Vagina (tissue), 2 donors: ENCODE results near the gene SCRN1. TPM values are rescaled to one million over a fixed set of nuclear protein-coding genes. Genes with fewer than 3 reads are reported as not detected.

Experiments used
- DNase-seq, 2 donors: peaks; one replicate each; pipeline ENCODE4 v3.0.0-alpha.2; 2017; ENCODE audit errors: extremely low spot score in 2 of 2
- H3K27ac ChIP-seq: fragments of 200-600 bp; sonication (generic); one replicate; pipeline ENCODE4 v1.5.1; 2019
- H3K27me3 ChIP-seq: fragments of 200-600 bp; sonication (generic); one replicate; pipeline ENCODE4 v1.5.1; 2019
- H3K36me3 ChIP-seq, 2 donors: fragments of 200-600 bp; sonication (generic); one replicate each; pipeline ENCODE4 v1.5.1; 2017 to 2019
- H3K4me1 ChIP-seq: fragments of 200-600 bp; sonication (generic); one replicate; pipeline ENCODE4 v1.5.1; 2019
- H3K4me3 ChIP-seq, 2 donors: fragments of 200-600 bp; sonication (generic); 1 replicate in 1 of 2; 2 replicates in 1 of 2; pipeline ENCODE4 v1.5.1; 2016 to 2019
- H3K9me3 ChIP-seq: fragments of 200-600 bp; sonication (generic); one replicate; pipeline ENCODE4 v1.5.1; 2019
- CTCF ChIP-seq, 3 experiments: fragments of 450-650 bp in 2 of 3; fragments of 200-600 bp in 1 of 3; sonication (generic) in 1 of 3; IDR thresholded peaks; one replicate each; pipeline ENCODE4 v1.5.1; 2017 to 2019; ENCODE audit warnings: antibody characterized with exemption in 3 of 3, mild to moderate bottlenecking in 2 of 3, moderate library complexity in 2 of 3
- POLR2A ChIP-seq, 2 donors: fragments of 450-650 bp; IDR thresholded peaks; one replicate each; pipeline ENCODE4 v1.6.1; 2017; ENCODE audit warnings: antibody characterized with exemption in 2 of 2, mild to moderate bottlenecking in 2 of 2, moderate library complexity in 2 of 2
- POLR2AphosphoS5 ChIP-seq, 2 donors: sonication (generic); formaldehyde crosslinking; IDR thresholded peaks; one replicate each; pipeline ENCODE4 v1.9.0; 2017; ENCODE audit warnings: antibody characterized with exemption in 2 of 2, mild to moderate bottlenecking in 2 of 2, low read depth in 1 of 2; ENCODE audit not compliant: insufficient read depth in 1 of 2
- intact Hi-C: fragments of 100-400 bp; cut with DNase I; formaldehyde crosslinking; loops from one replicate; pipeline ENCODE4 v1.15.1; 2023
- total RNA-seq: library from RNA; depleted of rRNA; stranded (reverse); fragments of >200 nt; gene quantifications from one replicate; pipeline ENCODE4 v1.2.3, GENCODE V29; 2016

SCRN1 gene
- total RNA-seq, 1 donor from 2014 or later = 40.8 TPM

GRCh38 chr7:29937132-29937531 lies 52.5 kb downstream of the SCRN1 start:
- Histone ChIP-seq H3K4me1 (no peaks in the 10 kb centered on the region), H3K36me3 (peaks cover 0 to 44% of the 10 kb centered on the region in 2 donors)
- TF ChIP-seq POLR2AphosphoS5 (IDR thresholded peaks at IDR 0.05; ENCODE audit: insufficient read depth in 1 of 2, low read depth in 1 of 2) (no peak), POLR2A (IDR thresholded peaks at IDR 0.05) (no peak), CTCF (IDR thresholded peaks at IDR 0.05) (no peak)

GRCh38 chr7:29935111-29935510 lies 54.5 kb downstream of the SCRN1 start:
- no peaks in the 10 kb centered on the region for H3K27me3 ChIP-seq
- TF ChIP-seq POLR2AphosphoS5 (IDR thresholded peaks at IDR 0.05; ENCODE audit: insufficient read depth in 1 of 2, low read depth in 1 of 2) (no peak), CTCF (IDR thresholded peaks at IDR 0.05) (no peak), POLR2A (IDR thresholded peaks at IDR 0.05) (no peak)
- H3K27ac ChIP-seq = no peak overlapping the region
- intact Hi-C loops = no loop called here
- no peak for DNase-seq
- peaks cover 0 to 35% of the 10 kb centered on the region in 2 donors for H3K36me3 ChIP-seq
- no peaks in the 10 kb centered on the region for H3K9me3 ChIP-seq
- no peaks in the 10 kb centered on the region for H3K4me1 ChIP-seq
- no peak overlapping the region for H3K4me3 ChIP-seq

More at GRCh38 chr7:29937132-29937531, 52.5 kb downstream of the SCRN1 start:
- H3K4me3 ChIP-seq = no peak overlapping the region
- no peaks in the 10 kb centered on the region for H3K9me3 ChIP-seq
- H3K27me3 ChIP-seq = no peaks in the 10 kb centered on the region
- DNase-seq = no peak
- no peak overlapping the region for H3K27ac ChIP-seq
- intact Hi-C loops = no loop called here

GRCh38 chr7:29929018-29929807 lies 60.4 kb downstream of the SCRN1 start:
- peaks cover 0 to 6% of the 10 kb centered on the region in 2 donors for H3K36me3 ChIP-seq
- intact Hi-C loops = no loop called here

GRCh38 chr7:29926741-29927140 lies 62.9 kb downstream of the SCRN1 start:
- intact Hi-C loops = no loop called here
- TF ChIP-seq POLR2AphosphoS5 (IDR thresholded peaks at IDR 0.05; ENCODE audit: insufficient read depth in 1 of 2, low read depth in 1 of 2) (no peak), POLR2A (IDR thresholded peaks at IDR 0.05) (no peak), CTCF (IDR thresholded peaks at IDR 0.05) (no peak)
- Histone ChIP-seq H3K27ac (no peak overlapping the region), H3K9me3 (no peaks in the 10 kb centered on the region), H3K4me1 (no peaks in the 10 kb centered on the region), H3K36me3 (peaks cover 0 to 20% of the 10 kb centered on the region in 2 donors), H3K4me3 (no peak overlapping the region), H3K27me3 (no peaks in the 10 kb centered on the region)
- DNase-seq = no peak

More at GRCh38 chr7:29929018-29929807, 60.4 kb downstream of the SCRN1 start:
- TF ChIP-seq POLR2A (IDR thresholded peaks at IDR 0.05) = no peak
- TF ChIP-seq CTCF (IDR thresholded peaks at IDR 0.05) = no peak
- no peak for TF ChIP-seq POLR2AphosphoS5 (IDR thresholded peaks at IDR 0.05; ENCODE audit: insufficient read depth in 1 of 2, low read depth in 1 of 2)
- no peak overlapping the region for H3K27ac ChIP-seq
- H3K9me3 ChIP-seq = no peaks in the 10 kb centered on the region
- H3K27me3 ChIP-seq = no peaks in the 10 kb centered on the region
- peak in 1 of 2 donors; percentile 82 for DNase-seq
- H3K4me1 ChIP-seq = no peaks in the 10 kb centered on the region
- H3K4me3 ChIP-seq = no peak overlapping the region

- intact Hi-C loops = no loop called here
- Histone ChIP-seq H3K4me3 (no peak overlapping the region), H3K27ac (no peak overlapping the region), H3K4me1 (no peaks in the 10 kb centered on the region), H3K9me3 (no peaks in the 10 kb centered on the region), H3K27me3 (no peaks in the 10 kb centered on the region), H3K36me3 (peaks cover 0 to 20% of the 10 kb centered on the region in 2 donors)
- TF ChIP-seq POLR2A (IDR thresholded peaks at IDR 0.05) (no peak), POLR2AphosphoS5 (IDR thresholded peaks at IDR 0.05; ENCODE audit: insufficient read depth in 1 of 2, low read depth in 1 of 2) (no peak), CTCF (IDR thresholded peaks at IDR 0.05) (no peak)
- no peak for DNase-seq
These were observed 63.4 kb downstream of the SCRN1 start for GRCh38 chr7:29926216-29926615.
